Measurements from ENCODE around the gene FBL. TPM values are rescaled to one million over a fixed set of nuclear protein-coding genes. Genes with fewer than 3 reads are reported as not detected.

The FBL gene
- total RNA-seq, 1 experiment from 2014 or later, result 554 TPM

Small RNA genes within 50 kb of the gene (microRNA-seq; reads per million reads assigned to microRNA genes)
- gene MIR6719 (ENCODE audit: borderline number of aligned reads), result not detected

Other genes starting within 250 kb of the FBL start
- gene LGALS13, start 243.9 kb downstream of the FBL start, total RNA-seq (2021; ENCODE audit: unreplicated experiment), result not detected
- not detected for gene LGALS16, start 190.5 kb downstream of the FBL start, total RNA-seq (2021; ENCODE audit: unreplicated experiment)
- not detected for gene LGALS14, start 141.9 kb downstream of the FBL start, total RNA-seq (2021; ENCODE audit: unreplicated experiment)
- gene CLC, start 108.3 kb downstream of the FBL start, total RNA-seq (2021; ENCODE audit: unreplicated experiment), result not detected
- gene LEUTX, start 67.5 kb downstream of the FBL start, total RNA-seq (2021; ENCODE audit: unreplicated experiment), result not detected
- 7.3 TPM for gene DYRK1B, start 12.2 kb downstream of the FBL start, total RNA-seq (2021; ENCODE audit: unreplicated experiment)
- gene FCGBP, start 88.3 kb upstream of the FBL start, total RNA-seq (2021; ENCODE audit: unreplicated experiment), result 5.7 TPM
- gene PSMC4, start 124.8 kb upstream of the FBL start, total RNA-seq (2021; ENCODE audit: unreplicated experiment), result 120 TPM
- 0.64 TPM for gene ZNF546, start 150.7 kb upstream of the FBL start, total RNA-seq (2021; ENCODE audit: unreplicated experiment)
- gene ZNF780B, start 209.9 kb upstream of the FBL start, total RNA-seq (2021; ENCODE audit: unreplicated experiment), result 10.5 TPM
- 18.9 TPM for gene ZNF780A, start 244.6 kb upstream of the FBL start, total RNA-seq (2021; ENCODE audit: unreplicated experiment)

Measured in HCT116 (cell line).